H1 (cell line): Measurements from ENCODE around the gene FHOD1. TPM values are rescaled to one million over a fixed set of nuclear protein-coding genes. Genes with fewer than 3 reads are reported as not detected.

Source experiments
- CTCF ChIA-PET: fragments of 300-600 bp; sonication (Branson Sonifier 250); formaldehyde crosslinking; loops from one replicate; lab custom pipeline; 2021; ENCODE audit not compliant: partially characterized antibody; lab: Charles Lee
- POLR2A ChIA-PET: fragments of 300-600 bp; sonication (Branson Sonifier 250); formaldehyde crosslinking; loops from one replicate; lab custom pipeline; 2021; ENCODE audit warnings: inconsistent platforms; ENCODE audit not compliant: partially characterized antibody; lab: Charles Lee
- DNase-seq, 2 experiments: peaks; one replicate each; pipeline versions ENCODE4 v3.0.0 to v3.0.0-alpha.2; 2010 to 2022; ENCODE audit warnings: low spot score in 2 of 2, low read depth in 1 of 2, mixed read lengths in 1 of 2
- FAIRE-seq: peaks from 2 replicates; lab custom pipeline; 2011; peaks lifted over from hg19 to GRCh38; lab: Jason Lieb, UNC
- H2AFZ ChIP-seq: 2 replicates; pipeline ENCODE4 v1.8.1; 2012; ENCODE audit warnings: low read length, inconsistent platforms
- H2AK5ac ChIP-seq: 2 replicates; pipeline ENCODE4 v1.6.1; 2013; ENCODE audit warnings: low read depth, low read length
- H2BK120ac ChIP-seq: replicated peaks from 2 replicates; pipeline ENCODE3; 2013; ENCODE audit warnings: low read depth, low read length, inconsistent platforms
- H2BK12ac ChIP-seq: 2 replicates; pipeline ENCODE4 v1.6.1; 2013; ENCODE audit warnings: low read depth, low read length
- H2BK15ac ChIP-seq: 2 replicates; pipeline ENCODE4 v1.6.1; 2013; ENCODE audit warnings: low read length
- H2BK20ac ChIP-seq: 2 replicates; pipeline ENCODE4 v1.6.1; 2013; ENCODE audit warnings: low read length
- H2BK5ac ChIP-seq: 2 replicates; pipeline ENCODE4 v1.6.1; 2013; ENCODE audit warnings: low read depth, low read length
- H3K14ac ChIP-seq: 2 replicates; pipeline ENCODE4 v1.6.1; 2013; ENCODE audit warnings: inconsistent platforms; ENCODE audit not compliant: insufficient read length
- H3K18ac ChIP-seq: 2 replicates; pipeline ENCODE4 v1.6.1; 2013; ENCODE audit warnings: low read length; ENCODE audit errors: extremely low read depth
- H3K23ac ChIP-seq: 2 replicates; pipeline ENCODE4 v1.6.1; 2013; ENCODE audit warnings: inconsistent platforms; ENCODE audit not compliant: insufficient read length
- H3K23me2 ChIP-seq: 2 replicates; pipeline ENCODE4 v1.6.1; 2013; ENCODE audit warnings: low read depth, low read length
- H3K27ac ChIP-seq: 2 replicates; pipeline ENCODE4 v1.6.1; 2011; ENCODE audit warnings: low read depth, low read length, inconsistent platforms
- H3K27me3 ChIP-seq, 4 experiments: replicated peaks in 1 of 4; 1 replicate in 1 of 4; 2 replicates in 3 of 4; pipeline versions ENCODE4 v1.6.1 to v1.8.1; 2011 to 2013; ENCODE audit warnings: low read length in 3 of 4, mild to moderate bottlenecking in 3 of 4, inconsistent platforms in 2 of 4, mixed read lengths in 2 of 4, moderate library complexity in 1 of 4; ENCODE audit not compliant: control insufficient read depth in 3 of 4, insufficient read depth in 3 of 4; ENCODE audit errors: extremely low read depth in 1 of 4
- H3K36me3 ChIP-seq, 4 experiments: 2 replicates each; pipeline versions ENCODE4 v1.6.1 to v1.8.1; 2011 to 2013; ENCODE audit warnings: mild to moderate bottlenecking in 4 of 4, low read length in 3 of 4, moderate library complexity in 2 of 4, control low read depth in 1 of 4, inconsistent platforms in 1 of 4; ENCODE audit not compliant: insufficient read depth in 4 of 4, control insufficient read depth in 2 of 4
- H3K4ac ChIP-seq: replicated peaks from 2 replicates; pipeline ENCODE3; 2013; ENCODE audit warnings: low read length, low read depth, mixed read lengths, inconsistent platforms; ENCODE audit not compliant: insufficient read length
- H3K4me1 ChIP-seq, 4 experiments: replicated peaks in 1 of 4; 1 replicate in 1 of 4; 2 replicates in 3 of 4; pipeline versions ENCODE4 v1.6.1 to v1.8.1; 2011 to 2013; ENCODE audit warnings: low read length in 3 of 4, inconsistent platforms in 2 of 4, mixed read lengths in 1 of 4; ENCODE audit not compliant: insufficient read depth in 4 of 4, control insufficient read depth in 3 of 4
- H3K4me2 ChIP-seq, 2 experiments: 2 replicates each; pipeline versions ENCODE4 v1.6.1 to v1.8.1; 2011 to 2013; ENCODE audit warnings: low read depth in 2 of 2, low read length in 2 of 2, control low read depth in 1 of 2, inconsistent platforms in 1 of 2, mild to moderate bottlenecking in 1 of 2; ENCODE audit not compliant: insufficient read depth in 1 of 2
- H3K4me3 ChIP-seq, 4 experiments: fragments of 200-600, 300-600 bp in 1 of 4; sonication (generic), shearing (Covaris generic), sonication (Bioruptor Twin) in 1 of 4; 2 replicates each; pipeline versions ENCODE4 v1.5.1 to v1.8.1; 2011 to 2016; ENCODE audit warnings: low read length in 4 of 4, low read depth in 3 of 4, control low read depth in 2 of 4, inconsistent platforms in 2 of 4, mild to moderate bottlenecking in 2 of 4, mixed read lengths in 1 of 4, moderate library complexity in 1 of 4; ENCODE audit not compliant: insufficient read depth in 2 of 4; ENCODE audit errors: extremely low read depth in 1 of 4
- H3K56ac ChIP-seq: replicated peaks from 2 replicates; pipeline ENCODE3; 2013; ENCODE audit warnings: low read depth, mild to moderate bottlenecking, mixed read lengths, low read length, inconsistent platforms; ENCODE audit not compliant: insufficient read length
- H3K79me1 ChIP-seq: 2 replicates; pipeline ENCODE4 v1.6.1; 2013; ENCODE audit warnings: low read depth, low read length, control low read depth
- H3K79me2 ChIP-seq, 2 experiments: 2 replicates each; pipeline versions ENCODE4 v1.6.1 to v1.8.1; 2012 to 2013; ENCODE audit warnings: low read length in 2 of 2, mild to moderate bottlenecking in 2 of 2, inconsistent platforms in 1 of 2; ENCODE audit not compliant: insufficient read depth in 2 of 2, control insufficient read depth in 1 of 2
- H3K9ac ChIP-seq, 4 experiments: replicated peaks in 1 of 4; 1 replicate in 1 of 4; 2 replicates in 3 of 4; pipeline versions ENCODE4 v1.6.1 to v1.8.1; 2011 to 2013; ENCODE audit warnings: low read depth in 3 of 4, low read length in 3 of 4, control low read depth in 2 of 4, mild to moderate bottlenecking in 2 of 4, moderate library complexity in 2 of 4, inconsistent platforms in 1 of 4; ENCODE audit errors: extremely low read depth in 1 of 4
- H3K9me3 ChIP-seq, 2 experiments: 2 replicates each; pipeline versions ENCODE4 v1.6.1 to v1.8.1; 2012 to 2013; ENCODE audit warnings: mild to moderate bottlenecking in 2 of 2, moderate library complexity in 2 of 2, control low read depth in 1 of 2, inconsistent platforms in 1 of 2, low read depth in 1 of 2, low read length in 1 of 2, mixed read lengths in 1 of 2; ENCODE audit not compliant: insufficient read depth in 2 of 2
- H4K20me1 ChIP-seq, 2 experiments: replicated peaks in 1 of 2; 2 replicates each; pipeline versions ENCODE3 to v1.8.1; 2011 to 2013; ENCODE audit warnings: inconsistent platforms in 2 of 2, low read length in 2 of 2, mild to moderate bottlenecking in 1 of 2; ENCODE audit not compliant: insufficient read depth in 2 of 2, control insufficient read depth in 1 of 2
- H4K5ac ChIP-seq: 2 replicates; pipeline ENCODE4 v1.6.1; 2013; ENCODE audit warnings: low read length, low read depth, mixed read lengths, inconsistent platforms; ENCODE audit not compliant: insufficient read length
- H4K8ac ChIP-seq: 2 replicates; pipeline ENCODE4 v1.8.0; 2013; ENCODE audit warnings: mild to moderate bottlenecking, moderate library complexity, low read length, inconsistent platforms; ENCODE audit not compliant: insufficient read depth; ENCODE audit errors: extremely low read depth
- H4K91ac ChIP-seq: replicated peaks from 2 replicates; pipeline ENCODE3; 2013; ENCODE audit warnings: low read length, mixed read lengths, inconsistent platforms; ENCODE audit not compliant: insufficient read length
- ASH2L ChIP-seq: fragments of 200-600, 300-600 bp; sonication (generic); IDR thresholded peaks from one replicate; pipeline ENCODE4 v1.7.1; 2017; ENCODE audit warnings: low read length
- CEBPB ChIP-seq: IDR thresholded peaks from 2 replicates; pipeline ENCODE4 v1.6.1; 2012; ENCODE audit warnings: low read depth, low read length
- EP300 ChIP-seq, 2 experiments: IDR thresholded peaks; 1 replicate in 1 of 2; 2 replicates in 1 of 2; pipeline ENCODE4 v1.6.1; 2011 to 2012; ENCODE audit warnings: low read depth in 2 of 2, low read length in 2 of 2, mild to moderate bottlenecking in 2 of 2, borderline replicate concordance in 1 of 2, inconsistent platforms in 1 of 2, moderate library complexity in 1 of 2
- EZH2 ChIP-seq: fragments of 200-600 bp; sonication (generic); IDR thresholded peaks from 2 replicates; pipeline ENCODE4 v1.7.1; 2012; ENCODE audit warnings: low read depth, mild to moderate bottlenecking, moderate library complexity, low read length, inconsistent platforms; ENCODE audit not compliant: severe bottlenecking
- FOSL1 ChIP-seq: IDR thresholded peaks from 2 replicates; pipeline ENCODE4 v1.6.1; 2011; ENCODE audit warnings: mild to moderate bottlenecking, low read depth, low read length, moderate library complexity; ENCODE audit not compliant: insufficient read depth
- GTF2F1 ChIP-seq: IDR thresholded peaks from 2 replicates; pipeline ENCODE4 v1.6.1; 2012; ENCODE audit warnings: low read depth, low read length, improper control_type of control experiment, borderline replicate concordance
- KDM5A ChIP-seq: fragments of 200-600 bp; IDR thresholded peaks from 2 replicates; pipeline ENCODE4 v1.7.1; 2012; ENCODE audit warnings: mild to moderate bottlenecking, low read length, inconsistent platforms, mixed read lengths
- NANOG ChIP-seq: IDR thresholded peaks from 2 replicates; pipeline ENCODE4 v1.6.1; 2011; ENCODE audit warnings: low read length, low read depth, mild to moderate bottlenecking, inconsistent platforms; ENCODE audit not compliant: insufficient read depth, poor library complexity, severe bottlenecking
- PHF8 ChIP-seq: fragments of 200-600 bp; sonication (generic); conservative IDR thresholded peaks from 2 replicates; pipeline ENCODE4 v1.7.1; 2012; ENCODE audit warnings: low read depth, mild to moderate bottlenecking, inconsistent platforms, low read length, moderate library complexity
- POLR2AphosphoS5 ChIP-seq: IDR thresholded peaks from 2 replicates; pipeline ENCODE4 v1.6.1; 2011; ENCODE audit warnings: low read depth, low read length
- RBBP5 ChIP-seq: IDR thresholded peaks from 2 replicates; pipeline ENCODE4 v1.7.1; 2012; ENCODE audit warnings: low read depth, mild to moderate bottlenecking, inconsistent platforms, low read length, moderate library complexity, borderline replicate concordance
- SP2 ChIP-seq: IDR thresholded peaks from 2 replicates; pipeline ENCODE4 v1.6.1; 2012; ENCODE audit warnings: mild to moderate bottlenecking, low read length, inconsistent platforms
- ZNF274 ChIP-seq: IDR thresholded peaks from 2 replicates; pipeline ENCODE4 v1.7.0; 2012; ENCODE audit warnings: low read length, borderline replicate concordance; ENCODE audit errors: extremely low read depth
- WGBS, 2 experiments: shearing (Covaris generic) in 1 of 2; methylation state at CpG; one replicate each; pipeline versions ENCODE4 v1.1.6 to v1.1.7; 2013 to 2015; ENCODE audit warnings: low lambda C conversion rate in 2 of 2, mixed read lengths in 2 of 2, inconsistent platforms in 1 of 2, low coverage in 1 of 2, missing lambda C conversion rate in 1 of 2; ENCODE audit not compliant: insufficient replicate concordance in 2 of 2, insufficient coverage in 1 of 2, insufficient read length in 1 of 2; ENCODE audit errors: extremely low coverage in 1 of 2, missing lambda C conversion rate in 1 of 2; 5-methylcytosine and 5-hydroxymethylcytosine counted together
- polyA plus RNA-seq, 7 experiments: library from polyadenylated mRNA; depleted of rRNA in 3 of 7; stranded (reverse) in 5 of 7; unstranded in 2 of 7; fragments of >200 nt in 5 of 7; fragments of 200-250 nt in 2 of 7; gene quantifications; 1 replicate in 5 of 7; 2 replicates in 1 of 7; 4 replicates in 1 of 7; pipeline versions ENCODE4 v1.2.1 to v1.2.3, GENCODE V29; 2011 to 2013; ENCODE audit warnings: missing spikeins in 2 of 7, mixed read lengths in 2 of 7
- total RNA-seq: library from RNA; stranded (reverse); fragmentation: NEBNext Ultra II Directional; extraction: Animal tissue kit (Norgen Biotek cat#: 25700); gene quantifications from 2 replicates; pipeline ENCODE4 v1.2.1, GENCODE V29; 2021
- TF ChIP-seq, protein P1 (sequence below): IDR thresholded peaks from 2 replicates; pipeline ENCODE4 v1.6.1; 2012; ENCODE audit warnings: inconsistent platforms

FHOD1 gene
- total and polyA plus RNA-seq, 2 of the 8 experiments (the other 6 are each of a cell fraction or from before 2014, with no cell fraction given), result 31.3 to 60.7 TPM

DNA sequence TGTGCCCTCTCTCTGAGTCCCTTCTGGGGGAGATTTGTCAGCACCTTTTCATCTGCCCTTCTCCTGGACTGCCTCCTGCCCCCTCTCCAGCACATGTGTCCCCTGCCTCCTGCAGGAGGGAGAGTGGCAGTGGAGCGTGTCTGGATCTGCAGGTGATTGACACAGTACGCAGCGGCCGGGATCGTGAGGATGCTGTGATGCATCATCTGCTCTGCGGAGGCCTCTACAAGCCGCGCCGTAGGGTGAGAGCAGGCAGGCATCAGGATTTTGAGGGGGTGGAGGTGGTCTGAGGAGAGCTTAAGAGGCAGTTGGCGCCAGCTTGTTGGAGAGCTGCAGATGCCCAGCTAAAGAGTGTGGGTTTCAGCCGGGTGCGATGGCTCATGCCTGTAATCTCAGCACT lies 12.4 kb upstream of the FHOD1 start:
- no peak overlapping the region for H2AFZ ChIP-seq
- H2BK5ac ChIP-seq, result no peak overlapping the region
- no peak overlapping the region for H2BK20ac ChIP-seq
- H3K79me2 ChIP-seq, result no peaks in the 10 kb centered on the region
- no peak overlapping the region for H2BK15ac ChIP-seq
- H3K9me3 ChIP-seq, result no peaks in the 10 kb centered on the region
- H3K4me3 ChIP-seq, result no peak overlapping the region
- FAIRE-seq (no peak), DNase-seq (no peak)
- H4K91ac ChIP-seq, result no peak overlapping the region
- no peak overlapping the region for H3K56ac ChIP-seq
- no peak overlapping the region for H3K14ac ChIP-seq
- no peak overlapping the region for H2BK12ac ChIP-seq
- 87% methylated on average over 12 of the region's 12 CpGs; no CpG with 5 or more reads in 1 of the 2 experiments for WGBS, 2 experiments
- H3K4ac ChIP-seq, result no peak overlapping the region
- H2AK5ac ChIP-seq, result no peak overlapping the region
- no peak overlapping the region for H4K8ac ChIP-seq
- peaks cover 0 to 9% of the 10 kb centered on the region in 2 experiments for H4K20me1 ChIP-seq
- ChIA-PET CTCF (interaction anchor here (0.8 to 14.4 kb wide), 23 partner anchors 11 to 306 kb away, joined by 3 to 217 read pairs (median 5); partner anchors contain the start of genes FHOD1, KCTD19, LRRC36 and SLC9A5), POLR2A (interaction anchor here (0.6 to 1.3 kb wide), 2 partner anchors 13 to 303 kb away, joined by 3 to 4 read pairs; partner anchors contain the start of gene FHOD1)
- no peaks in the 10 kb centered on the region; a peak in 2 of 8 replicates for H3K36me3 ChIP-seq
- H3K18ac ChIP-seq, result no peak overlapping the region
- H3K79me1 ChIP-seq, result no peaks in the 10 kb centered on the region
- no peak overlapping the region for H4K5ac ChIP-seq
- H3K4me2 ChIP-seq, result no peak overlapping the region
- H3K9ac ChIP-seq, result no peak overlapping the region
- no peak overlapping the region for H2BK120ac ChIP-seq
- no peaks in the 10 kb centered on the region for H3K23me2 ChIP-seq
- no peak overlapping the region for H3K27ac ChIP-seq
- no peaks in the 10 kb centered on the region; a peak in 1 of 7 replicates for H3K4me1 ChIP-seq
- no peak overlapping the region for H3K23ac ChIP-seq
- no peaks in the 10 kb centered on the region for H3K27me3 ChIP-seq
- no peak for TF ChIP-seq FOSL1
- no peak for TF ChIP-seq SP2
- TF ChIP-seq EZH2, result no peak
- no peak for TF ChIP-seq POLR2AphosphoS5
- TF ChIP-seq ASH2L, result no peak
- TF ChIP-seq, protein P1, sequence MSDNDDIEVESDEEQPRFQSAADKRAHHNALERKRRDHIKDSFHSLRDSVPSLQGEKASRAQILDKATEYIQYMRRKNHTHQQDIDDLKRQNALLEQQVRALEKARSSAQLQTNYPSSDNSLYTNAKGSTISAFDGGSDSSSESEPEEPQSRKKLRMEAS, result no peak
- no peak for TF ChIP-seq ZNF274
- TF ChIP-seq EP300 (IDR thresholded peaks at IDR 0.05; ENCODE audit: borderline replicate concordance in 1 of 2, low read depth in 2 of 2, low read length in 2 of 2), result no peak
- no peak for TF ChIP-seq RBBP5
- TF ChIP-seq GTF2F1, result no peak
- no peak for TF ChIP-seq NANOG
- TF ChIP-seq CEBPB, result no peak
- TF ChIP-seq KDM5A, result no peak
- TF ChIP-seq PHF8, result no peak
